Kidney (tissue), 14 donors: ENCODE measurements around the gene CDH6. TPM values are rescaled to one million over a fixed set of nuclear protein-coding genes. Genes with fewer than 3 reads are reported as not detected.

Experiments
- DNase-seq, 5 donors: peaks; one replicate each; pipeline ENCODE4 v3.0.0-alpha.2; 2013 to 2020
- FAIRE-seq: peaks from 2 replicates; lab custom pipeline; 2012; peaks lifted over from hg19 to GRCh38; lab: Jason Lieb, UNC
- H3K27ac ChIP-seq, 2 donors: one replicate each; pipeline ENCODE4 v1.7.0; 2013; ENCODE audit warnings: low read depth in 2 of 2, low read length in 2 of 2, inconsistent platforms in 1 of 2
- H3K27me3 ChIP-seq: one replicate; pipeline ENCODE4 v1.7.1; 2013; ENCODE audit warnings: low read length, inconsistent platforms; ENCODE audit not compliant: control insufficient read depth, insufficient read depth
- H3K36me3 ChIP-seq, 3 donors: one replicate each; pipeline versions ENCODE4 v1.7.0 to v1.7.1; 2013; ENCODE audit warnings: low read length in 3 of 3, control low read depth in 1 of 3, inconsistent platforms in 1 of 3; ENCODE audit not compliant: insufficient read depth in 3 of 3, control insufficient read depth in 2 of 3
- H3K4me1 ChIP-seq, 3 donors: one replicate each; pipeline versions ENCODE4 v1.7.0 to v1.7.1; 2013; ENCODE audit warnings: low read length in 3 of 3, inconsistent platforms in 1 of 3, low read depth in 1 of 3; ENCODE audit not compliant: control insufficient read depth in 2 of 3, insufficient read depth in 2 of 3
- H3K4me3 ChIP-seq, 3 donors: one replicate each; pipeline versions ENCODE4 v1.7.0 to v1.8.1; 2013; ENCODE audit warnings: low read length in 3 of 3, control low read depth in 1 of 3, inconsistent platforms in 1 of 3
- H3K9ac ChIP-seq, 3 donors: one replicate each; pipeline versions ENCODE4 v1.7.0 to v1.7.1; 2013; ENCODE audit warnings: low read length in 3 of 3, control low read depth in 1 of 3, inconsistent platforms in 1 of 3
- H3K9me3 ChIP-seq, 3 donors: one replicate each; pipeline versions ENCODE4 v1.7.0 to v1.7.1; 2013; ENCODE audit warnings: low read length in 3 of 3, control low read depth in 1 of 3, inconsistent platforms in 1 of 3; ENCODE audit not compliant: control insufficient read depth in 2 of 3, insufficient read depth in 1 of 3
- intact Hi-C: fragments of 100-400 bp; cut with DNase I; formaldehyde crosslinking; loops from one replicate; pipeline ENCODE4 v1.11.1; 2022
- polyA plus RNA-seq: library from polyadenylated mRNA; stranded (reverse); fragments of 350-450 nt; fragmentation: Illumina TruSeq; extraction: RNeasy Lipid Tissue Mini Kit (QIAGEN cat#74804); gene quantifications from one replicate; pipeline ENCODE4 v1.2.3, GENCODE V29; 2014; ENCODE audit warnings: low read depth, low replicate concordance; ENCODE audit not compliant: insufficient read depth
- total RNA-seq: library from RNA; stranded (reverse); fragmentation: NEBNext Ultra II Directional; extraction: Animal tissue kit (Norgen Biotek cat#: 25700); gene quantifications from one replicate; pipeline ENCODE4 v1.2.1, GENCODE V29; 2021
- TF ChIP-seq, protein P1 (sequence below): IDR thresholded peaks from 3 replicates; pipeline ENCODE4 v1.5.1; 2012; ENCODE audit warnings: mild to moderate bottlenecking, moderate library complexity, borderline replicate concordance; ENCODE audit not compliant: insufficient read depth; ENCODE audit errors: extremely low read depth
- donor health status: control.
- donor health status: control.
- donor health status: control.
- donor health status: control.
- donor health status: control.
- donor health status: DM: yes; HTN: yes; CAD: no.
- donor health status: Normal renal cell carcinoma (clear cell type).

CDH6 gene
- total and polyA plus RNA-seq, 2 donors from 2014 or later = 21.8 to 196 TPM

DNA sequence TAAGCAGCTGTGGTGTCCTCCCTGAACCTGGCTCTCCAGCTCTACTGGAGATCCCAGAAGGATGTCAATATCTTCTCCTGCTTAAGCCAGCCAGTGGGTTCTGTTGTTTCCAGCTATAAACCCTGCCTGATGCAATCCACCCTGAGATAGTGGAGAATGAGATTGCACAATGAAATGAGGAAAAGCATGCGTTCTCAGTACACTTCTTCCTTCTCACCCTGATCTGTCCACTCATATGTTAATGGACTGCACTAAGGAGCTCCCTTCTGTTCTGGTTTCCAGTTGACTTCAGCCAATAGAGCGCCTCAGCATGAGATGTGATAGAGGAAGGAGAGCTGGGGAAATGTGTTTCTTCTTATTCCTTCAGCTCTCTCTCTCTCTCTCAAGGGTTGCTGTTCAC is 40.0 kb upstream of the CDH6 start:
- Histone ChIP-seq H3K36me3 (no peaks in the 10 kb centered on the region), H3K9me3 (no peaks in the 10 kb centered on the region), H3K27ac (no peak overlapping the region), H3K4me3 (no peak overlapping the region), H3K4me1 (no peaks in the 10 kb centered on the region), H3K9ac (no peak overlapping the region), H3K27me3 (no peaks in the 10 kb centered on the region)
- intact Hi-C loops = no loop called here
- DNase-seq = no peak
- TF ChIP-seq, protein P1, sequence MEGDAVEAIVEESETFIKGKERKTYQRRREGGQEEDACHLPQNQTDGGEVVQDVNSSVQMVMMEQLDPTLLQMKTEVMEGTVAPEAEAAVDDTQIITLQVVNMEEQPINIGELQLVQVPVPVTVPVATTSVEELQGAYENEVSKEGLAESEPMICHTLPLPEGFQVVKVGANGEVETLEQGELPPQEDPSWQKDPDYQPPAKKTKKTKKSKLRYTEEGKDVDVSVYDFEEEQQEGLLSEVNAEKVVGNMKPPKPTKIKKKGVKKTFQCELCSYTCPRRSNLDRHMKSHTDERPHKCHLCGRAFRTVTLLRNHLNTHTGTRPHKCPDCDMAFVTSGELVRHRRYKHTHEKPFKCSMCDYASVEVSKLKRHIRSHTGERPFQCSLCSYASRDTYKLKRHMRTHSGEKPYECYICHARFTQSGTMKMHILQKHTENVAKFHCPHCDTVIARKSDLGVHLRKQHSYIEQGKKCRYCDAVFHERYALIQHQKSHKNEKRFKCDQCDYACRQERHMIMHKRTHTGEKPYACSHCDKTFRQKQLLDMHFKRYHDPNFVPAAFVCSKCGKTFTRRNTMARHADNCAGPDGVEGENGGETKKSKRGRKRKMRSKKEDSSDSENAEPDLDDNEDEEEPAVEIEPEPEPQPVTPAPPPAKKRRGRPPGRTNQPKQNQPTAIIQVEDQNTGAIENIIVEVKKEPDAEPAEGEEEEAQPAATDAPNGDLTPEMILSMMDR = no peak
- no peak for FAIRE-seq

DNA sequence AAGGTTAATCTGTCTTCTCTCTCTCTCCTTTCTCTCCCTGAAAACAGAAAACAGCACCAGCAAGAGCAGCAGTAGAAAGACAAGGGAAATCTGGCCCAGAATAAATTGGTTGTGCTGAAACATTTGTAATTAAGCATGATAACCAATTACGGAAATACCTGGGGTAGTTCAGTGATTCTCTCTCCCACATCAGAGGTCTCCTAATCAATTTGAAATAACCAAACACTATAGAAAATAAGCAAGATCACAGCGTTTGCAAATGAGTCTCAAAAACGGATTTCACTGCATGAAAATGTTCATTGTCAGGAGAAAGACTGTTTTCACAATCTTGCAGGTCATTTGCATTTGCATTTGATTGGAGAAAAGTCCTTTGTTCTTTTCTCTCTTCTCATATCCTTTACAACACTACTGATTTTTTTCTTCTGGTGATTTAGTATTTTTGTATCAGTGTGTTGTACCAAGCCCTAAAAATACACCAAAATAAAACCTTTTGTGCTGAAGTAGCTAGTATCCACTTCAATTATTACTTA is 36.8 kb upstream of the CDH6 start:
- FAIRE-seq (no peak), DNase-seq (no peak)
- TF ChIP-seq, protein P1 = no peak
- no peaks in the 10 kb centered on the region for H3K27me3 ChIP-seq
- no peaks in the 10 kb centered on the region for H3K4me1 ChIP-seq
- no peaks in the 10 kb centered on the region for H3K36me3 ChIP-seq
- H3K4me3 ChIP-seq = no peak overlapping the region
- intact Hi-C loops = no loop called here
- no peaks in the 10 kb centered on the region for H3K9me3 ChIP-seq
- H3K27ac ChIP-seq = no peak overlapping the region
- H3K9ac ChIP-seq = no peak overlapping the region

DNA sequence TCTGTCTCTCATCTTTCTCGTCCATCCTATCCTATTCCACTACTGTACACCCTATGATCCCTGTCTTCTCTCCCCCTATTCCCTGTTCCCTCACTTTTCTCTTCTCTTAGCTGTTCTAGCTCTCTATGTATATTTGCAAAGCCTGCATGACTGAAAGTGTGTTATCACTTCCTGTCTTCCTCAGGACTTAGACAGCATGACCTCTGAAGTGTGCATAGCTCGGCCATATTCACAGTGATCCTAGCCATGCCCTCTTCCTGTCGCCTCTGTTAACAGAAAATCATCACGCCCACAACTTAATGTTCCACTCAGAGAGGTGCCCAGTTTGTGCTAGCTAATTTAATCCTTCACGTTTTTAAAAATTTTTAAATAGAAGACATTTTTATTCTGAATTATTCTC is 35.8 kb upstream of the CDH6 start:
- DNase-seq (no peak), FAIRE-seq (no peak)
- Histone ChIP-seq H3K27me3 (no peaks in the 10 kb centered on the region), H3K9me3 (no peaks in the 10 kb centered on the region), H3K9ac (no peak overlapping the region), H3K27ac (no peak overlapping the region), H3K4me3 (no peak overlapping the region), H3K36me3 (no peaks in the 10 kb centered on the region), H3K4me1 (peaks cover 0 to 3% (median 0%) of the 10 kb centered on the region in 3 donors)
- TF ChIP-seq, protein P1 = no peak
- intact Hi-C loops = no loop called here

DNA sequence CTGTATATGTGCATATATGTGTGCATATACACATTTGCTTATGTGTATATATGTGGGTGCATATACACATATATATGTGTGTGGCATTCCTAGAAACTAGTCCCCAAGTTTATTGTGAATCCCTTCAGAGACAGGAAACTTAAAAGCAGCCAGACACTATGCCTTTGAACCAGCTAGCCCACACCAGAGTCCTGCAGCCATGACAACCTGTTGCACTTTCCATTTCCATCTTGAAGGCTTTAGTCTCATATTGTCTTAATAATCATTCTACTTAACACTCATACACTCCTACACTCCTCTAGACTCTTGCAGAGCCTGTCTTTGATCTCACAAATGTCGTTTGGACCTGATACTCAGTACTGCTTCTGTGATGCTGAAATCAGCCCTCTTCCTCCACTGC is 34.8 kb upstream of the CDH6 start:
- intact Hi-C loops = no loop called here
- Histone ChIP-seq H3K36me3 (no peaks in the 10 kb centered on the region), H3K9ac (no peak overlapping the region), H3K4me3 (no peak overlapping the region), H3K9me3 (no peaks in the 10 kb centered on the region), H3K4me1 (peaks cover 0 to 3% (median 0%) of the 10 kb centered on the region in 3 donors), H3K27ac (no peak overlapping the region), H3K27me3 (no peaks in the 10 kb centered on the region)
- TF ChIP-seq, protein P1 = no peak
- no peak for FAIRE-seq
- no peak for DNase-seq
